Right renal cortex interstitium (tissue), 3 donors: ENCODE results near the gene PON3. TPM values are rescaled to one million over a fixed set of nuclear protein-coding genes. Genes with fewer than 3 reads are reported as not detected.
"Not testable (repeated sequence)": the region's sequence is repeated elsewhere in the genome, so short reads cannot be mapped to it uniquely, and the experiment has no call there.

Experiments
- DNase-seq, 3 donors: peaks; one replicate each; pipeline ENCODE4 v3.0.0-alpha.2; 2013; ENCODE audit warnings: low read depth in 3 of 3, low spot score in 2 of 3
- polyA plus RNA-seq, 3 donors: library from polyadenylated mRNA; unstranded; fragments of 120-200 nt; gene quantifications; one replicate each; pipeline ENCODE4 v1.2.1, GENCODE V29; 2013; ENCODE audit not compliant: insufficient read length in 3 of 3

The PON3 gene
- polyA plus RNA-seq, 3 donors = 1.5 to 1.8 (median 1.8) TPM

DNA sequence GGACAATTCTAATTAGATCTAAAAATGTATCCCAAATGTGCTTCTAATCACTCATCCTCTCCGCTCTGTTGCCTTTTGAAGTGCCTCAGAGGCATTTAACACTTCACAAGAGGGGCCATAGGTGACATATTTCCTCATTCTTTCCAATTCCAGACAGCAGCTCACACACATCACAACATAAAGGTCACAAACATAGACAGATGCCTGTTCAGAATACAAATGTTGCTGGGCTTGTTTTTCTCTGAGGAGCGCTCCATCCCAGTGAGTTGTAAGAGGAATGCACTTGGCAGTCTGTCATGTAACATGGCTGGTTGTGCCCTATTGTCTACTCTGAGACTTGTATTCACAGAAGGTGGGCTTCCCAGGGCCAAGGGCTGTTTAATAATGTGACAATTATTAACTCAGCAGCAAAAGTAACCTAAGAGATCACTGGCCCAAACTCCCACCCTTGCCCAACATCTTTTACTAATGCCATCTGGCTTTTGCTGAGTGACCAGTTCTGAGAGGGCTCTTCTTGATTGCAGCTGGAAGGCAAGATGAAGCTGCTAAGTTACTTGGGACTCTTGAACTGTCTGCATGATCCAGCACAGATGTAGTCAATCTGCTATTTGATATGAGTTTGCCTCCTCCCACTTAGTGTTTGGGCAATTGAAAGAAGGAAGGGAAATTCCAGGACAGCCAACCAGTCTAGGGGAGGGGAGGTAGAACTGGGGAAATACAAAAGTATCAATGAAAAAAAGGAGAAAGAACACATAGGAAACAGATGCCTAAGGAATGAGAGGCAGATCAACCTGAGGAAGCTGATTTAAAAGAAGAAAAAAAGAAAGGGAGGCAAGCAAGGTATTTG is 25.0 kb upstream of the PON3 start:
- peak in 2 of 3 donors; percentile 36 to 53 for DNase-seq

GRCh38 chr7:95412075-95412474 is 15.9 kb upstream of the PON3 start:
- no peak for DNase-seq

DNA sequence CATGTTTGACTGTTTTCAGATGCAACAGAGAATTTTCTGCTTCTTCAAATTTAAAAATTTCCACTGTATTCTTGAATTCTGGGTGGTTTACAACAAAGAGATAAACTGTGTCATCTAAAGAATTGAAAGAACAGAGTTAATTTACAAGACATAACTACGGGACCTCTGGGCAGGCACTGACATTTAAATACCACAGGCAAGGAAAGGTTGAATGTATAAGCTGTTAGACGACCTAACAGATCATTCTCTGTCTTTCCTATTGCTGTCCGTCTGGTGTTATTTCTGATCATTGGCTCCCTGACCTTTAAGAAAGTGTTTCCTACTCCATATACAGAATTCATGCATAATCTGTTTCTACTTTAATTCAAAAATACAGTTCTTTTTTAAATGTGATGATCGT is 15.5 kb upstream of the PON3 start:
- no peak for DNase-seq

DNA sequence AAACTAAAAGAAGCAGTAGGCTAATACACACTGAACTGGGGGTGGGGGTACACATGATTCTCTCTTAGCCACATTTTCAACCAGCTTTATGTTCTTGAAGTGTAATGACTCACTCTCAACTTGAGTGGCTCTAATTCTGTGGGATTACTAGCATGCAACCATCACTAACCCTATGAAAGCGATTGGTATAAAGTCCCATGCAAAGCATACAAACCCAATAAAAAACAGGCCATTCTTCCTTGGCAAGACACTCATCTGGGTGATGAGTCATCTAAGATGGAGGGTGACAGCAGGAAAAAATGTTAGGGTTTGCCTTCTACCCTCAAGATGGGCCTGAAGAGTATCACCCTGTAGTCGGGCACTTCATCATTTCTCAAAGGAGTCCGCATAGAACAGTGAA is 14.9 kb upstream of the PON3 start:
- no peak for DNase-seq

DNA sequence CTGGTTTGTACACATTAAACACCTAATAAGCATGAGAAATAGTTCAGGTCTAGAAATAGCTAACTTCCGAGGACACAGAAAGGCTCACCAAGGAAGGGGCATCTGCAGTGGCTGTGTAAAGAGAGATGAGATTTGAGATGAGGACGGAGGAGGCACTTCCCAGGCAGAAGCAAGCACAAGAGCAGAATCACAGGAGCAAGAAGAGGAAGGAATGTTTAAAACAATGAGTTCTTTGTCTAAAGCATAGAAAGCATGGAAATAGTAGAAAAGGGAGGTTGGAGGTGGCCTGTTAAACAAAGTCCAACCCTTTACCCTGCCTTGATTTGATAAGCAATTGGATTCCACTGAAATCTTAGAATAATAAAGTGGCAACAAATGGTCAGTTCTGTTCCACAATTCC is 11.6 kb upstream of the PON3 start:
- DNase-seq = no peak

- no peak for DNase-seq
Observed at GRCh38 chr7:95405800-95406199, 9.6 kb upstream of the PON3 start.

GRCh38 chr7:95405208-95405607 is 9.0 kb upstream of the PON3 start:
- DNase-seq = no peak

- no peak for DNase-seq
Observed at GRCh38 chr7:95404316-95404865, 8.2 kb upstream of the PON3 start.

GRCh38 chr7:95398155-95398940 is 2.2 kb upstream of the PON3 start:
- DNase-seq = no peak

- DNase-seq = no peak
Observed at GRCh38 chr7:95397381-95397780, 1.2 kb upstream of the PON3 start.

DNA sequence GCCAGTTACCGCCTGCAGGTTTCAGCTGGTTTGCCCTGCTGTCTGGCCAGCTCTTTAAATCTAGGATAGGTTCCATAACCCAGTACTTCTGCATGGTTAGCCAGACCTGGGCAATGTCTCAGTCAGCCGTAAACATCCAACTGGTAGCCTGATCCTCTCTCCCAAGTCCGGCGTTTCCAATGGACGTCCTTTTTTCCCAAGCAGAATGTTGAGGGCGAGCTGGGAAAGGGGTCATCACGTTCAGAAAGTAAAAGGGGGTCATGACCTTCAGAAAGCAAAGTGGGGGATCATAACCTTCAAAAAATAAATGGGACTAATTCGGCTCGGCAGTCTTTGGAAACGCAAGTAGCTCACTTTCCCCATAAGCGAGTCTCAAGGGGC is 430 bp downstream of the PON3 start:
- DNase-seq = no peak

DNA sequence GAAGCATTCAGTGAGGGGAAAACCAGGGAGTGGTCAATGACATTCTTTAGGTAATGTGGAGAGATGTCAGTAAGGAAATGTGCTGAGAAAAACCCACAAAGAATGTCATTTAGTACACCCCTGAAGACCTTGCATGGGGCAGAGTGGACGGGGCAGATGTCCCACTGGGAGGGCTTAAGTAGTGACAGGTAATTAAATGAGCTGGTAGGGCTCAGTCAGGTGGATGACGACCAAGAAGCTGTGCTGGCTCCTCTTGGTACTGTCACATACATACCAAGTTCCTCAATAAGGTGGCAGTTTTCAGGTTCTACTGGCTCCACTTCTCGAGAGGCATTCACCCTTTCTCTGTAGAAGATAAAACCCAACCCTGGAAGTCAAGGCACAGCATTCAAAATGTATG is 1.8 kb downstream of the PON3 start:
- DNase-seq = no peak

DNA sequence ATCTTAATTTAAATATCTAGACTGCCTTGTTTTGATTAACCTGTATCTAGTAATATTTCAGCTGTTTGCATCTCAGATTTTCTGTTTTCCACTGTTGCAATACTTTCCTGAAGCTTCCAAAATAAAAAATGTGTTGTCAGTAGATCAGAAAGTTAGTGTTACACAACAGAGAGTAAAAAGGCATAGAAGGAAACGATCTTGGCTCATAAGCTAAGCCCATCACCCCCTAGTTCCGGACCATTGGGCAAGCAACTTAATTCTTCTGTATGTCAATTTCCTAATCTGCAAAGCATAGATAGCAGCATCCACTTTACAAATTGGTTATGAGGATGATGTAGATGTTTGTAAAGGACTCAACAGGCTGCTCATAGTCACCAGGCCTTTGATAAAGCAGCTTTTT is 4.4 kb downstream of the PON3 start:
- no peak for DNase-seq

- no peak for DNase-seq
Observed at GRCh38 chr7:95389516-95389915, 6.7 kb downstream of the PON3 start.

- DNase-seq = not testable (repeated sequence)
Observed at GRCh38 chr7:95379457-95379856, 16.7 kb downstream of the PON3 start.

DNA sequence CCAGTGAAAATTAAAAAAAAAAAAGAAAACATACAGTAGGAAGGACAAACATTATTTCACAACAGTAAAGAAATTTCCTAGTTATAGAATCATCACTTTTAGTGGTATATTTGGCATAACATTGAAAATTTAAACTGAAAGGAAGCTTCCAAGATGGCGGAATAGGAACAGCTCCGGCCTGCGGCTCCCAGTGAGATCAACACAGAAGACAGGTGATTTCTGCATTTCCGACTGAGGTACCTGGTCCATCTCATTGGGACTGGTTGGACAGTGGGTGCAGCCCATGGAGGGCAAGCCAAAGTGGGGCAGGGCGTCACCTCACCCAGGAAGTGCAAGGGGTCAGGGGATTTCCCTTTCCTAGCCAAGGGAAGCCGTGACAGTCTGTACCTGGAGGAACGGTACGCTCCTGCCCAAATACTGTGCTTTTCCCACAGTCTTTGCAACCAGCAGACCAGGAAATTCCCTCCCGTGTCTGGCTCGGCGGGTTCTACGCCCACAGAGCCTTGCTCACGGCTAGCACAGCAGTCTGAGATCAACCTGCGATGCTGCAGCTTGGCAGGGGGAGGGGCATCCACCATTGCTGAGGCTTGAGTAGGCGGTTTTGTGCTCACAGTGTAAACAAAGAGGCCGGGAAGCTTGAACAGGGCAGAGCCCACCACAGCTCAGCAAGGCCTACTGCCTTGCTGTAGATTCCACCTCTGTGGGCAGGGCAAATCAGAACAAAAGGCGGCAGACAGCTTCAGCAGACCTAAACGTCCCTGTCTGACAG is 19.4 kb downstream of the PON3 start:
- no peak for DNase-seq

DNA sequence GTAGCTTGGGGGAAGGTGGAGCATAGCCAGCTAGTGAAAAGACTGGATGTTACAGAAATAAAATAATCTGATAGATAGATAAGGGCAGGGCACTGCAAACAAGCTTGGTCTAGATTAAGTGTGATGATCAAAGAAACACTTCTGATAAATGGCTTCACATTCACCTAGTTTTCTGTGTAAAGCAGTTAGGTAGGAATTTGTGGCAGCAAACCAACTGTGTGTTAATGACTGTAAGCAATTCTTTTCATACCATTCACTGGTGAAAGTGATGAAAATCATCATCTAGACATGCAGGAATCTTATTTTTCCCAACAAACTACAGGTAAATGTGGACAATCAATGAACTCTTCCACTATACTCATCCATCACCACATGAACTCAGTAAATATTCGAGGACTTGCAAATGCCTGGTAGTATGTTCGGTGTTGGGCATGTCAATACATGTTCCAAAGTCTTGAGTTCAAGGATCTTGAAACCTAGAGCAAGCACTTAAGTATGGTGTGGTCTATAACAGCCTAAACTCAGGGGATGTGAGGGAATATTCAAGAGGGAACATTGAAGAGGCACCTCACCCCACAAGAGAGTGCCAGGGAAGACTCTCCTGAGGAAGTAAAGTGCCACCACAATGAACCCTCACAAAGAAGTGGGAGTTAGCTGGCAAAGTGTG is 20.5 kb downstream of the PON3 start:
- DNase-seq = no peak

GRCh38 chr7:95373323-95373722 is 22.9 kb downstream of the PON3 start:
- DNase-seq = no peak

DNA sequence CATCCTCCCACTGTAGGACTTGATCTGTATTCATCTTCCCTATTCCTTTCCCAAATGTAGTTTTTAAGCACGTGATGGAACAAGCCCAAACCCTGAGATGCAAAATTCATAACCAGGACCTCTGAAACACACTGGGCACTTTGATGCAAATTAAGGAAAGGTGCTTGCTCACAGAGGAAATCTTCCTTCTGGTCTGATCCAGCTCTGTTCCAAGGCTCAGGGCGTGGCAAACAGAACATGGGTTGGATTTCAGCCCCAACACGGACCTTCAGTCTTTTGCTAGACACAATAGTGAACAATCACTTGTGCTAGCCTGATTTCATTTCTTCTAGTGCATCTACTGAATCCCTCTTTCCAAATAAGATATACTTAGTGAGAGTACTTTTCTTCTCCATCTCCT is 27.9 kb downstream of the PON3 start:
- DNase-seq = no peak

GRCh38 chr7:95367606-95368005 is 28.6 kb downstream of the PON3 start:
- no peak for DNase-seq

DNA sequence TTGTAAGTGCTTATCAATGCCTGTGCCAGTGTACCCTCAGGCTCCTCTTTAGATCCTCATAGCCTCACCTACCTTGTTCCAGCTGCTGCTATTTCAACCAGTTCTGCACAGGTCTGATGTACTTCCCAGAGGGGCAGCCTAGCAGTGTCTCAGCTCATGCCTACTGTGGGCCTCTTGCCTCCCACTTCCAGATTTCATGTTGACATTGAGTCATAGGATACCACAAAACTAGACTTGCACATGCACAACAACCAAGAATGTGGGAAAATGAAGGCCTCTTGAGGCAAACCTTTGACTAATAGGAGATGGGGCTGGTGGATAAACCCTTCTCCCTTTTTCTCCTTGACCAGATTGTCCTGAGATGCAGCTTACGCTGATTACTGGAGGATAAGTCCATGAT is 31.0 kb downstream of the PON3 start:
- DNase-seq = no peak
